Stimulated activated CD8-positive, alpha-beta memory T cell treated with anti-CD3 and anti-CD28 coated beads, Interleukin-12 subunit alpha, Interleukin-12 subunit beta, amount 100 ng/mL, for 24 hours (primary cell): Measurements from ENCODE around the gene TAS2R41.
"Not testable (repeated sequence)": the region's sequence is repeated elsewhere in the genome, so short reads cannot be mapped to it uniquely, and the experiment has no call there.

Experiments
- DNase-seq: peaks from one replicate; pipeline ENCODE4 v3.0.0-alpha.2; 2020; ENCODE audit errors: extremely low read depth

TAS2R41 gene

GRCh38 chr7:143456992-143457793 lies 20.5 kb upstream of the TAS2R41 start:
- DNase-seq = no peak

DNA sequence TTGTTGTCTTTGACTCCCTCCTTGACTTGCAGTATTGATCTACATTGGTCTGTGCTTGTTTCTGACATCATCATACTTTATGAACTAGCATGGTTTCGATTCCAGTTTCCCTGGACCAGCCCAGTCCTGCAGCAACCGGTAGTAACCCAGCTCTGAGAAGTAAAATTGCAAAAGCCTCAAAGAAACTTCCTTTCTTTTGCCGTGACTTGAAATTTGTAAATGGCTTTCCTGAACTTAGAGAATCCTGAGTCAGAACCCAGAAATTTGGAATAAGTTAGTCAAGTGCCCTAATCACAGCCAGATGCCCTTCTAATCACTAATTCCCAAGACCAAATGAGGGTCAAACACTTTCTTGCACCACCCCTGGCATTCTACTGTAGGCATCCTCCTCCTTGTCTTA lies 19.4 kb upstream of the TAS2R41 start:
- DNase-seq = no peak

DNA sequence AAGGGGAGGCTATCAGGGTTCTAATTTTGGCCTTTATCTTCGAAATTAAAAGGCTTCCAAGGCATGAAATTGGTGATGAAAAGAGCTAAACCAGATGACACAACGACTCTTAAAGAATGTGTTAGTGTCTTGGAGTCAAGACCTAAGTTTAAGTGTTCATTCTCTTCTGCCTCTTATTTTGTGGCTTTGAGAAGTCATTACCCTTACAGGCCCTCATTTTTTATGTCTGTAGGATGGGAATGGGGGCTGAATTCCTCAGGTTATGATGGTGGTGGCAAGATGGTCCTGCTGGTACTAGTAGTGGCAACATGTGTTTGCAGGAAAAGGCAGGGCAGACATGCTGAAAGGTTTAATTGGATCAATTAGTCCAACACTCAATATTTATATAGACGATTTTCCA lies 19.0 kb upstream of the TAS2R41 start:
- DNase-seq = no peak

DNA sequence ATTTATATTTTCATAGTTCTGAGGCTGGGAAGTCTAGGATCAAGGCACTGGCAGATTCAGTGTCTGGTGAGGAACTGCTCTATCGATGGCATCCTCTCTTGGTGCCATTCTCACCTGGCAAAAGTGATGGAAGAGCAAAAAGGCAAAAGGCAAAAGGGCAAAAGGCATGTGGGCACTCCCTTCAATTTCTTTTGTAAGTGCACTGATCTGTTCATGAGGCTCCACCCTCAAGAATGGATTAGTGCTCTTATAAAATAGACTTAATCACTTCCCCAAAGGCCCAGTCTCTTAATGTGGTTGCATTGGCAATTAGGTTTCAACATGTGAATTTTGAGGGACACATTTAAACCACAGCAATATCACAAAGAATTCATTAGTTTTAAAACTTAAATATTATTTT lies 18.3 kb upstream of the TAS2R41 start:
- DNase-seq = no peak

DNA sequence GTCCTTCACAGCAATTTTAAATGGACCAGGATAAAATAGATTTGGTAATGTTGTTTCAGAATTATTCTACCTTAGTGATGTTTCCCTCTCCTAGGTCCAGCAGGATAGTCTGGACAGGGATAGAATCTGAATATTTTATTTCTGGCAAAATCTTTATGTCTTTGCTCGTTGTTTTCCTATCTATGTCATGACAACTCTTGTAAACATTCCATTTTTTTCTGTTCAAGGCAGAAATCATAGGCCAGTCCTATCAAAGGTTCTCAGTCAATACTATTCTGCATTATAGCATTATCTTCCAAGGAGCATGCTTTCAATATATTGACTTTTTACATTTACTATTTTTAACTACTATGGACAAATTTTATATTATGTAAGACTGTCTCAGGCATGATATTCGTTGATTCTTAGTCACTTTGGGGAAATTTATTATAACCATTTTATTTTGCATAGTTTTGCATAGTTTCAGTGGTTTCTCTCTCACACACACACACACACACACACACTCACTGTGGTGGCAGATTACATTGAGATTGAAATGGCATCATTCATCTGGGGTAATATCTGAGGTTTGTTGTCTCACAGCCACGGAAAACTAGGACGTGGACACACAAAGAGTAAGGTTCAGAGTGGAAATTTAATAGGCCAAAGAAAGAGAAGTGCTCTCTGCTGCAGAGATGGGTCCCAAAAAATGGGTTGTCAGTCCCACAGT lies 17.2 kb upstream of the TAS2R41 start:
- DNase-seq = no peak

GRCh38 chr7:143462045-143462444 lies 15.6 kb upstream of the TAS2R41 start:
- no peak for DNase-seq

- DNase-seq = no peak
These were observed 14.1 kb upstream of the TAS2R41 start for GRCh38 chr7:143463556-143463955.

- DNase-seq = no peak
These were observed 13.7 kb upstream of the TAS2R41 start for GRCh38 chr7:143463957-143464356.

DNA sequence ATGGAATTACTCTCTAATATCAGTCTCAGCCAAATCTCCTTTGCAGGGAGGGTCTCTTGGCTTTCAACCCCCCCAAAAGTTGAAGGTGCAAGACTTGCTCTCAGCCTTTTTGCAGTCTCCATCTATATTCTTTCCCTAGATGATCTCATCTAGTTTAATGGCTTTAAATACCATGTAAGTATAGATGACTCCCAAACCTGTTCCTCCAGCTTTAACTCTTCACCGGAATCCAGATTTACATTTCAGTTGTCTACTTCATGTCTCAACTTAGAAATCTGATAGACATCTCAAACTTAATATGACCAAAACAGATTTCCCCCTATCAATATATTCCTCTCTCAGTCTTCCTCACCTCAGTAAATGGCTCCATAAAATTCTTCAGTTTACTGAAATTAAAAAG lies 9.9 kb upstream of the TAS2R41 start:
- DNase-seq = no peak

GRCh38 chr7:143472071-143472689 lies 5.5 kb upstream of the TAS2R41 start:
- DNase-seq = not testable (repeated sequence)

DNA sequence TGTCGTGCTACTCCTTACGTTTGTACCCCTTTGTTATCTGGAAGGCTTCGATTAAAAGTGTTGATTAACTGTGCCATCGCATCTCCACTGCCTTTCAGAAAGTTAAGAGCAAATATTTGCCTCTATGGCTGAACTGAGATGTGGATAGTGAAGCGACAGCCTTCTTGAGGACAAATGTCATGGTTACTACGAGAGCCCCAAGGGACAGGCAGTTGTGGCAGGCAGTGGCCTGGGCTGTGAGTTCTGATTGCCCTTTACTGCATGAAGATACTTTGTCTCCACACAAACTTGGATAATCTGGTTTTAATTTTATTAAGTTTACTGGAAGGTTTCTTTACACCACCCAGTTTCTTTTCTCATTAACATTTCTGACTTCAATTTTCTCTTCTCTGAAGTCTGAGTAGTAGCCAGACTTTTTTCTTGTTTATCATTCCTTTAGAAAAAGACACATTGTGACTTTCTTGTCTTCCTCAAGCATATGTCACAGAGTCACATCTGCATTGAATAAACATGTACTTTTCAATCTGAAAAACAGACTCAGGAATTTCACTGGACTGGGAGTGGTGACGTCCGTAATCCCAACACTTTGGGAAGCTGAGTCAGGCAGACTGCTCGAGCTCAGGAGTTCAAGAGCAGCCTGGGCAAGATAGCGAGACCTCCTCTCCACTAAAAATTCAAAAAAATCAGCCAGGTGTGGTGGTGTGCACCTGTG lies 1.5 kb downstream of the TAS2R41 start:
- DNase-seq = no peak

- no peak for DNase-seq
These were observed 2.8 kb downstream of the TAS2R41 start for GRCh38 chr7:143480501-143480900.

GRCh38 chr7:143484119-143484518 lies 6.4 kb downstream of the TAS2R41 start:
- DNase-seq = no peak

DNA sequence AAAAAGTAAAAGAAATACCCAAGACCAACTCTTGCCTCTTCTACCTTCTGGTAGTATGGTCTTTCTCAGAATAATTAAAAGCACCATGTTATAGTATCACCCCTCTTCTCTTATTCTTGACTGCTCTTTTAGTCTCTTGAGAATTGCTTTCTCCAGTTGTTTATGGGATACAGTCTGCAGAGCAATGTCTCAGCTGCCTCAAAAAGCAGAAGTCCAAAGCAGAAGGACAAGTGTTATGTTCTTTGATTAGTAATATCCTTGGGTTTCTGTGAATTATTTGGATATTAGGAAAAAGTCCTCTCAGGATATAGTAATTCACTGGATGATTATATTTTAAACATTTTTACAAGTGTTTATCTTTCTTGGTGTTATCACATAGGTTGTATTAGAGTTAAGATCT lies 7.4 kb downstream of the TAS2R41 start:
- DNase-seq = no peak

GRCh38 chr7:143485500-143485899 lies 7.8 kb downstream of the TAS2R41 start:
- no peak for DNase-seq

DNA sequence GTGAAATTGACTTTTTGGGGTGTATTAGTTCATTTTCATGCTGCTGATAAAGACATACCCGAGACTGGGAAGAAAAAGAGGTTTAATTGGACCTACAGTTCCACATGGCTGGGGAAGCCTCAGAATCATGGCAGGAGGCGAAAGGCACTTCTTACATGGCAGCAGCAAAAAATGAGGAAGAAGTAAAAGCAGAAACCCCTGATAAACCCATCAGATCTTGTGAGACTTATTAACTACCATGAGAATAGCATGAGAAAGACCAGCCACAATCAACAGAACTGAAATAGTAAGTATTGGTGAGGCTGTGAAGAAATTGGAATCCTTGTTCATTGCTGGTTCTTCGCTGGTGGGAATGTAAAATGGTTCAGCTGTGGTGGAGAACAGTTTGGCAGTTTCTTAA lies 8.6 kb downstream of the TAS2R41 start:
- not testable (repeated sequence) for DNase-seq

- DNase-seq = no peak
These were observed 9.4 kb downstream of the TAS2R41 start for GRCh38 chr7:143487061-143487460.

- no peak for DNase-seq
These were observed 9.9 kb downstream of the TAS2R41 start for GRCh38 chr7:143487566-143487965.

DNA sequence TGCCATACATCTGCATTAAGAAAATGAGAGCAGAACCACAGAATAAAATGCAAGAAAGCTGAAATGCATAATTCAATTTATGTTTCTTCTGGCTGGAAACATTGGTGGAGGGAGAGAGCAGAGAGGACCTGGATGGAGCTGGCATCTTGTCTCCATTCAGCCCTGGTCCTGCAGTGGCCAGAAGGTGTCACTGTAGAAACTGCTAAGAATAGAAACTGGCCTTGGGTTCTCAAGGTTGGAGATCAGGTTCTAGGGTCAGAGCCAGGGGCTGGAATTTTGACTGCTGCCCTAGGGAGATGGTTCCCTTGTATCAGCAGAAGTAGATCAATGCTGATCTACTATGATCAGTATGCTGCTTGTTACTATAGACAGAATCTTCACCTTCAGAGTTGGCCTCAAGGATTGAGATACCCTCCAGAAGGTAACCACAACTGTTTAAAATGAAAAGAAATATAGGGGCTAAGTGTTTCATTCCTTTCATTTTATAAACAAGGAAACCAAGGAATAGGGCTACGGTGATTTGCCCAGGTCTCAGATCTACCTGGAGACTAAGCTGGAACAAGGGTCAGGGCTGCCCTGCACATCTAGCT lies 13.1 kb downstream of the TAS2R41 start:
- no peak for DNase-seq

- no peak for DNase-seq
These were observed 14.4 kb downstream of the TAS2R41 start for GRCh38 chr7:143492043-143492471.

- no peak for DNase-seq
These were observed 15.4 kb downstream of the TAS2R41 start for GRCh38 chr7:143492799-143493739.
